Measurements from ENCODE around the gene TIMM22.
"Not testable (repeated sequence)": the region's sequence is repeated elsewhere in the genome, so short reads cannot be mapped to it uniquely, and the experiment has no call there.

DNA sequence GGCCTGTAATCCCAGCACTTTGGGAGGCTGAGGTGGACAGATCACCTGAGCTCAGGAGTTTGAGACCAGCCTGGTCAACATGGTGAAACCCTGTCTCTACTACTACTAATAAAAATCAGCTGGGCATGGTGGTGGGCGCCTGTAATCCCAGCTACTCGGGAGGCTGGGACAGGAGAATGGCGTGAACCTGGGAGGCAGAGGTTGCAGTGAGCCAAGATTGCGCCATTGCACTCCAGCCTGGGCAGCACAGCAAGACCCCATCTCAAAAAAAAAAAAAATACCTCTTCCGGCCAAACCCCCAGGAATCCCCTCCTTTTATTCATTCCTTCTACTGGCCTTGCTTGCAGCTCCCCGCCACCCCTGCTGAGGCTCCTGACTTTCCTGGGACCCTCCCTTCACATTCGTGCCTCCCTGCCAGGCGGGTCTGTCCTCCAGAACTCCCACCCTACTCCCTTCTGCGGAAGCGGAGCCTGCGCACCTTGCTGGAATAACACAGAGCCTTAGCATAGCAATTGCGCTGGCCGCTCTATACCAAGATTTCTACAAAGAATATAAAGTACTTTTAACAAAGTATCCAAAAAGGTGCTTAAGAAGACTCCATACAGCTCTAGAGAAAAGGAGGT lies 47.6 kb downstream of the TIMM22 start:
- TF ChIP-seq TCF4 (CRISPR knock-in tag; IDR thresholded peaks at IDR 0.05; ENCODE audit: borderline replicate concordance); GLIS3 (CRISPR knock-in tag; IDR thresholded peaks at IDR 0.05); OSR1 (CRISPR knock-in tag; IDR thresholded peaks at IDR 0.05); SNAI2 (CRISPR knock-in tag; IDR thresholded peaks at IDR 0.05); ARNTL (CRISPR knock-in tag; IDR thresholded peaks at IDR 0.05; ENCODE audit: borderline replicate concordance, low read depth); RARB (CRISPR knock-in tag; IDR thresholded peaks at IDR 0.05); ZNF565 (CRISPR knock-in tag; conservative IDR thresholded peaks at IDR 0.05; ENCODE audit: low read depth); ZFP30 (CRISPR knock-in tag; IDR thresholded peaks at IDR 0.05): not testable (repeated sequence)
- TF ChIP-seq, protein P1, sequence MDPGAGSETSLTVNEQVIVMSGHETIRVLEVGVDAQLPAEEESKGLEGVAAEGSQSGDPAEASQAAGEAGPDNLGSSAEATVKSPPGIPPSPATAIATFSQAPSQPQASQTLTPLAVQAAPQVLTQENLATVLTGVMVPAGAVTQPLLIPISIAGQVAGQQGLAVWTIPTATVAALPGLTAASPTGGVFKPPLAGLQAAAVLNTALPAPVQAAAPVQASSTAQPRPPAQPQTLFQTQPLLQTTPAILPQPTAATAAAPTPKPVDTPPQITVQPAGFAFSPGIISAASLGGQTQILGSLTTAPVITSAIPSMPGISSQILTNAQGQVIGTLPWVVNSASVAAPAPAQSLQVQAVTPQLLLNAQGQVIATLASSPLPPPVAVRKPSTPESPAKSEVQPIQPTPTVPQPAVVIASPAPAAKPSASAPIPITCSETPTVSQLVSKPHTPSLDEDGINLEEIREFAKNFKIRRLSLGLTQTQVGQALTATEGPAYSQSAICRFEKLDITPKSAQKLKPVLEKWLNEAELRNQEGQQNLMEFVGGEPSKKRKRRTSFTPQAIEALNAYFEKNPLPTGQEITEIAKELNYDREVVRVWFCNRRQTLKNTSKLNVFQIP (CRISPR knock-in tag; IDR thresholded peaks at IDR 0.05; ENCODE audit: borderline replicate concordance, low read depth), result not testable (repeated sequence)
- TF ChIP-seq, protein P2, sequence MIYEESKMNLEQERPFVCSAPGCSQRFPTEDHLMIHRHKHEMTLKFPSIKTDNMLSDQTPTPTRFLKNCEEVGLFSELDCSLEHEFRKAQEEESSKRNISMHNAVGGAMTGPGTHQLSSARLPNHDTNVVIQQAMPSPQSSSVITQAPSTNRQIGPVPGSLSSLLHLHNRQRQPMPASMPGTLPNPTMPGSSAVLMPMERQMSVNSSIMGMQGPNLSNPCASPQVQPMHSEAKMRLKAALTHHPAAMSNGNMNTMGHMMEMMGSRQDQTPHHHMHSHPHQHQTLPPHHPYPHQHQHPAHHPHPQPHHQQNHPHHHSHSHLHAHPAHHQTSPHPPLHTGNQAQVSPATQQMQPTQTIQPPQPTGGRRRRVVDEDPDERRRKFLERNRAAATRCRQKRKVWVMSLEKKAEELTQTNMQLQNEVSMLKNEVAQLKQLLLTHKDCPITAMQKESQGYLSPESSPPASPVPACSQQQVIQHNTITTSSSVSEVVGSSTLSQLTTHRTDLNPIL (CRISPR knock-in tag; IDR thresholded peaks at IDR 0.05; ENCODE audit: low read depth), result not testable (repeated sequence)
